Spleen (tissue), 11 donors: ENCODE results near the gene SETX. TPM values are rescaled to one million over a fixed set of nuclear protein-coding genes. Genes with fewer than 3 reads are reported as not detected.

Experiments used
- DNase-seq: peaks from one replicate; pipeline ENCODE4 v3.0.0-alpha.2; 2020
- H3K27ac ChIP-seq, 8 donors: fragments of 200-600 bp; sonication (generic) in 7 of 8; 1 replicate in 4 of 8; 2 replicates in 4 of 8; pipeline versions ENCODE4 v1.5.0 to v1.8.0; 2016 to 2021; ENCODE audit warnings: inconsistent platforms in 4 of 8, mild to moderate bottlenecking in 4 of 8, moderate library complexity in 1 of 8
- H3K27me3 ChIP-seq, 7 donors: fragments of 200-600 bp; sonication (generic) in 6 of 7; replicated peaks in 1 of 7; 1 replicate in 4 of 7; 2 replicates in 3 of 7; pipeline versions ENCODE4 v1.5.0 to v1.8.0; 2016 to 2021; ENCODE audit warnings: inconsistent platforms in 3 of 7, mild to moderate bottlenecking in 1 of 7
- H3K36me3 ChIP-seq, 6 donors: fragments of 200-600 bp; sonication (generic) in 5 of 6; 1 replicate in 4 of 6; 2 replicates in 2 of 6; pipeline versions ENCODE4 v1.5.0 to v1.8.0; 2016 to 2021; ENCODE audit warnings: inconsistent platforms in 2 of 6
- H3K4me1 ChIP-seq, 6 donors: fragments of 200-600 bp; sonication (generic) in 5 of 6; 1 replicate in 3 of 6; 2 replicates in 3 of 6; pipeline versions ENCODE4 v1.5.0 to v1.8.0; 2016 to 2021; ENCODE audit warnings: inconsistent platforms in 3 of 6
- H3K4me3 ChIP-seq, 8 donors: fragments of 200-600 bp; sonication (generic) in 7 of 8; 1 replicate in 4 of 8; 2 replicates in 4 of 8; pipeline versions ENCODE4 v1.5.0 to v1.8.0; 2016 to 2021; ENCODE audit warnings: inconsistent platforms in 4 of 8, mild to moderate bottlenecking in 4 of 8, moderate library complexity in 2 of 8
- H3K9me3 ChIP-seq, 8 donors: fragments of 200-600 bp; sonication (generic) in 7 of 8; 1 replicate in 4 of 8; 2 replicates in 4 of 8; pipeline versions ENCODE4 v1.5.0 to v1.8.0; 2016 to 2021; ENCODE audit warnings: inconsistent platforms in 4 of 8
- CTCF ChIP-seq, 11 experiments: fragments of 200-600 bp in 7 of 11; fragments of 450-650 bp in 4 of 11; sonication (generic) in 4 of 11; IDR thresholded peaks in 8 of 11; conservative IDR thresholded peaks in 3 of 11; 1 replicate in 7 of 11; 2 replicates in 4 of 11; pipeline versions ENCODE4 v1.4.0 to v1.8.0; 2016 to 2021; ENCODE audit warnings: antibody characterized with exemption in 11 of 11, inconsistent platforms in 4 of 11, mild to moderate bottlenecking in 1 of 11
- POLR2A ChIP-seq, 3 donors: fragments of 450-650 bp; IDR thresholded peaks; one replicate each; pipeline ENCODE4 v1.5.1; 2017; ENCODE audit warnings: antibody characterized with exemption in 3 of 3, mild to moderate bottlenecking in 1 of 3
- POLR2AphosphoS5 ChIP-seq, 3 donors: sonication (generic); formaldehyde crosslinking; IDR thresholded peaks; one replicate each; pipeline ENCODE4 v1.5.1; 2017; ENCODE audit warnings: antibody characterized with exemption in 3 of 3
- WGBS, 5 donors: extraction: QIAGEN DNeasy Blood & Tissue Kit in 3 of 5; methylation state at CpG; one replicate each; pipeline versions ENCODE4 v1.1.5 to v1.1.7; 2013 to 2018; 5-methylcytosine and 5-hydroxymethylcytosine counted together
- intact Hi-C: fragments of 100-400 bp; cut with DNase I; formaldehyde crosslinking; loops from one replicate; pipeline ENCODE4 v1.15.0; 2023; ENCODE audit warnings: low total_unique reads
- polyA plus RNA-seq, 3 donors: library from polyadenylated mRNA; stranded (reverse); fragments of 200-250 nt; gene quantifications; one replicate each; pipeline ENCODE4 v1.2.1, GENCODE V29; 2013
- total RNA-seq, 7 donors: library from RNA; depleted of rRNA in 3 of 7; stranded (reverse); fragments of >200 nt in 3 of 7; fragmentation: NEBNext Ultra II Directional in 4 of 7; extraction: Animal tissue kit (Norgen Biotek cat#: 25700) in 4 of 7; gene quantifications; one replicate each; pipeline versions ENCODE4 v1.1.0 to v1.2.1, GENCODE V29; 2016 to 2021
- donor health status: healthy with polysubstance abuse.
- donor health status: DM: no; HTN: no; CAD: no; lungs with moderate emphysema.
- donor health status: DM: no; HTN: no; CAD: no.
- donor health status: Bipolar disorder and iron deficiency.
- donor health status: healthy.
- donor health status: DM: no; HTN: no; CAD: no.
- donor health status: DM: yes; HTN: yes; CAD: no.

SETX gene
- total and polyA plus RNA-seq, 10 donors, result 27.0 to 154 (median 104) TPM

GRCh38 chr9:132372177-132373095, 17.6 kb upstream of the SETX start:
- Histone ChIP-seq H3K4me1 (peaks cover 13 to 57% (median 28%) of the 10 kb centered on the region in 6 donors), H3K36me3 (peaks cover 0 to 30% (median 18%) of the 10 kb centered on the region in 6 donors), H3K27me3 (no peaks in the 10 kb centered on the region), H3K9me3 (no peaks in the 10 kb centered on the region), H3K27ac (peak overlapping the region; percentile 54 to 87 (median 76)), H3K4me3 (peak overlapping the region in 2 of 8 donors; percentile 0 to 50)
- DNase-seq, result peak; percentile 81
- TF ChIP-seq POLR2A (IDR thresholded peaks at IDR 0.05) (peak in 1 of 3 donors; percentile 10), POLR2AphosphoS5 (IDR thresholded peaks at IDR 0.05) (peak in 2 of 3 donors; percentile 70 to 83), CTCF (IDR thresholded peaks at IDR 0.05 in 8 of 11, conservative IDR thresholded peaks at IDR 0.05 in 3 of 11) (no peak)
- intact Hi-C loops, result no loop called here
- 45 to 51% (median 48%) methylated on average over 14 of the region's 14 CpGs for WGBS, 5 donors

GRCh38 chr9:132370592-132370991, 15.8 kb upstream of the SETX start:
- H3K4me1 ChIP-seq, result peaks cover 13 to 69% (median 30%) of the 10 kb centered on the region in 6 donors
- DNase-seq, result no peak
- 67 to 82% (median 78%) methylated on average over 4 of the region's 4 CpGs for WGBS, 5 donors
- no peaks in the 10 kb centered on the region for H3K9me3 ChIP-seq
- H3K27ac ChIP-seq, result peak overlapping the region in 3 of 8 donors; percentile 82 to 87 (median 86)
- TF ChIP-seq POLR2A (IDR thresholded peaks at IDR 0.05), result no peak
- no peak for TF ChIP-seq POLR2AphosphoS5 (IDR thresholded peaks at IDR 0.05)
- TF ChIP-seq CTCF (IDR thresholded peaks at IDR 0.05 in 8 of 11, conservative IDR thresholded peaks at IDR 0.05 in 3 of 11), result no peak
- intact Hi-C loops, result no loop called here
- H3K27me3 ChIP-seq, result no peaks in the 10 kb centered on the region
- H3K4me3 ChIP-seq, result no peak overlapping the region
- H3K36me3 ChIP-seq, result peaks cover 0 to 12% (median 4%) of the 10 kb centered on the region in 6 donors

GRCh38 chr9:132369421-132369820, 14.6 kb upstream of the SETX start:
- no peaks in the 10 kb centered on the region for H3K36me3 ChIP-seq
- TF ChIP-seq CTCF (IDR thresholded peaks at IDR 0.05 in 8 of 11, conservative IDR thresholded peaks at IDR 0.05 in 3 of 11) (no peak), POLR2AphosphoS5 (IDR thresholded peaks at IDR 0.05) (no peak), POLR2A (IDR thresholded peaks at IDR 0.05) (no peak)
- H3K9me3 ChIP-seq, result no peaks in the 10 kb centered on the region
- no peak overlapping the region for H3K27ac ChIP-seq
- 78 to 93% (median 80%) methylated on average over 4 of the region's 4 CpGs for WGBS, 5 donors
- H3K27me3 ChIP-seq, result no peaks in the 10 kb centered on the region
- H3K4me3 ChIP-seq, result no peak overlapping the region
- DNase-seq, result no peak
- H3K4me1 ChIP-seq, result peaks cover 13 to 67% (median 30%) of the 10 kb centered on the region in 6 donors
- intact Hi-C loops, result no loop called here
